OCI-LY1 (cell line): ENCODE results near the gene FTL.

Experiments used
- H2AFZ ChIP-seq: fragments of 200-600 bp; sonication (generic), shearing (Covaris generic); 2 replicates; pipeline ENCODE4 v1.6.0; 2014; ENCODE audit warnings: antibody characterized with exemption, mild to moderate bottlenecking, low read length
- H3F3A ChIP-seq: fragments of 200-600 bp; sonication (generic), shearing (Covaris generic); 2 replicates; pipeline ENCODE4 v1.6.0; 2014; ENCODE audit warnings: mild to moderate bottlenecking, antibody characterized with exemption, low read length, moderate library complexity; ENCODE audit not compliant: insufficient read depth
- H3K27ac ChIP-seq: fragments of 200-600 bp; sonication (generic); 2 replicates; pipeline ENCODE4 v1.5.1; 2014; ENCODE audit warnings: low read length, mixed run types, mild to moderate bottlenecking, low read depth; ENCODE audit not compliant: poor library complexity, severe bottlenecking
- H3K27me3 ChIP-seq: fragments of 200-600 bp; sonication (generic); 2 replicates; pipeline ENCODE4 v1.6.0; 2014; ENCODE audit warnings: antibody characterized with exemption, mild to moderate bottlenecking, low read length, moderate library complexity; ENCODE audit not compliant: insufficient read depth
- H3K36me3 ChIP-seq: fragments of 200-600 bp; sonication (generic); 2 replicates; pipeline ENCODE4 v1.6.1; 2014; ENCODE audit warnings: mild to moderate bottlenecking, antibody characterized with exemption, low read length, moderate library complexity, mixed read lengths; ENCODE audit not compliant: insufficient read depth
- H3K4me1 ChIP-seq: fragments of 200-600 bp; sonication (generic); 2 replicates; pipeline ENCODE4 v1.5.1; 2014; ENCODE audit warnings: mild to moderate bottlenecking, low read length, moderate library complexity; ENCODE audit not compliant: insufficient read depth, severe bottlenecking
- H3K4me2 ChIP-seq: fragments of 200-600 bp; sonication (generic), shearing (Covaris generic); 2 replicates; pipeline ENCODE4 v1.6.1; 2014; ENCODE audit warnings: low read length
- H3K4me3 ChIP-seq: fragments of 200-600 bp; sonication (generic); 2 replicates; pipeline ENCODE4 v1.5.1; 2014; ENCODE audit warnings: low read length, low read depth, mild to moderate bottlenecking, mixed read lengths; ENCODE audit not compliant: poor library complexity, severe bottlenecking
- H3K79me2 ChIP-seq: fragments of 200-600 bp; shearing (Covaris generic); 2 replicates; pipeline ENCODE4 v1.6.1; 2016; ENCODE audit warnings: mixed run types, low read length, mixed read lengths; ENCODE audit not compliant: insufficient read depth
- H3K9ac ChIP-seq: fragments of 200-600 bp; sonication (generic), shearing (Covaris generic); 2 replicates; pipeline ENCODE4 v1.6.1; 2014; ENCODE audit warnings: mild to moderate bottlenecking, low read length, mixed read lengths
- H3K9me2 ChIP-seq: fragments of 200-600 bp; sonication (generic), shearing (Covaris generic); 2 replicates; pipeline ENCODE4 v1.6.1; 2014; ENCODE audit warnings: low read depth, mild to moderate bottlenecking, low read length, mixed read lengths
- H3K9me3 ChIP-seq: fragments of 200-600 bp; shearing (Covaris generic); 2 replicates; pipeline ENCODE4 v1.6.1; 2014; ENCODE audit warnings: low read length, mixed read lengths
- H4K20me1 ChIP-seq: fragments of 200-600 bp; sonication (generic), shearing (Covaris generic); 2 replicates; pipeline ENCODE4 v1.6.0; 2016; ENCODE audit warnings: mild to moderate bottlenecking, low read length; ENCODE audit not compliant: insufficient read depth
- EZH2 ChIP-seq: fragments of 200-600 bp; sonication (generic), shearing (Covaris generic); IDR thresholded peaks from 2 replicates; pipeline ENCODE4 v1.8.0; 2017; ENCODE audit warnings: borderline replicate concordance, mixed run types, mild to moderate bottlenecking, antibody characterized with exemption, low read length, moderate library complexity, mixed read lengths
- TF ChIP-seq, protein P1 (sequence below): fragments of 200-600 bp; sonication (generic), shearing (Covaris generic); IDR thresholded peaks from 2 replicates; pipeline ENCODE4 v1.5.1; 2017; ENCODE audit warnings: mild to moderate bottlenecking, antibody characterized with exemption, low read length, moderate library complexity, mixed read lengths

FTL gene

DNA sequence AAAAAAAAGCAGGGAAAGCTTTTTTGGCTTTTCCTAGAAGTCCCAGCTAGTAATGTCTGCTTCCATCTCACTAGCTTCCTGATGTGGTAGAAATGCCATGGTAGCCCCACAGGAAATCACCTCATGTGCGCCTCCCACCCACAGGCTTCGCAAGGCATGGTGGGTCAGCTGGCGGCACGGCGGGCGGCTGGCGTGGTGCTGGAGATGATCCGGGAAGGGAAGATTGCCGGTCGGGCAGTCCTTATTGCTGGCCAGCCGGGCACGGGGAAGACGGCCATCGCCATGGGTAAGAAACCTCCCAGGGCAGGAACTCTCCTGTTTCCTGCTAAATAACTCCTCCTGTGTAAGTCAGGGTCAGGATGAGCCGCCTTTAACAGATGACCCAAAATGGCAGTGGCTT is 39.0 kb downstream of the FTL start:
- no peaks in the 10 kb centered on the region for H3K9me2 ChIP-seq
- no peaks in the 10 kb centered on the region for H3K27me3 ChIP-seq
- no peak overlapping the region for H3K27ac ChIP-seq
- peaks cover 74% of the 10 kb centered on the region for H3K36me3 ChIP-seq
- H3K4me2 ChIP-seq, result no peak overlapping the region
- H3K4me1 ChIP-seq, result peaks cover 5% of the 10 kb centered on the region
- no peaks in the 10 kb centered on the region for H3K9me3 ChIP-seq
- H3K4me3 ChIP-seq, result no peak overlapping the region
- H4K20me1 ChIP-seq, result no peaks in the 10 kb centered on the region
- H3K79me2 ChIP-seq, result no peaks in the 10 kb centered on the region
- no peak for TF ChIP-seq EZH2
- TF ChIP-seq, protein P1, sequence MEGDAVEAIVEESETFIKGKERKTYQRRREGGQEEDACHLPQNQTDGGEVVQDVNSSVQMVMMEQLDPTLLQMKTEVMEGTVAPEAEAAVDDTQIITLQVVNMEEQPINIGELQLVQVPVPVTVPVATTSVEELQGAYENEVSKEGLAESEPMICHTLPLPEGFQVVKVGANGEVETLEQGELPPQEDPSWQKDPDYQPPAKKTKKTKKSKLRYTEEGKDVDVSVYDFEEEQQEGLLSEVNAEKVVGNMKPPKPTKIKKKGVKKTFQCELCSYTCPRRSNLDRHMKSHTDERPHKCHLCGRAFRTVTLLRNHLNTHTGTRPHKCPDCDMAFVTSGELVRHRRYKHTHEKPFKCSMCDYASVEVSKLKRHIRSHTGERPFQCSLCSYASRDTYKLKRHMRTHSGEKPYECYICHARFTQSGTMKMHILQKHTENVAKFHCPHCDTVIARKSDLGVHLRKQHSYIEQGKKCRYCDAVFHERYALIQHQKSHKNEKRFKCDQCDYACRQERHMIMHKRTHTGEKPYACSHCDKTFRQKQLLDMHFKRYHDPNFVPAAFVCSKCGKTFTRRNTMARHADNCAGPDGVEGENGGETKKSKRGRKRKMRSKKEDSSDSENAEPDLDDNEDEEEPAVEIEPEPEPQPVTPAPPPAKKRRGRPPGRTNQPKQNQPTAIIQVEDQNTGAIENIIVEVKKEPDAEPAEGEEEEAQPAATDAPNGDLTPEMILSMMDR, result no peak
- no peak overlapping the region for H2AFZ ChIP-seq
- H3F3A ChIP-seq, result no peaks in the 10 kb centered on the region
- no peak overlapping the region for H3K9ac ChIP-seq

DNA sequence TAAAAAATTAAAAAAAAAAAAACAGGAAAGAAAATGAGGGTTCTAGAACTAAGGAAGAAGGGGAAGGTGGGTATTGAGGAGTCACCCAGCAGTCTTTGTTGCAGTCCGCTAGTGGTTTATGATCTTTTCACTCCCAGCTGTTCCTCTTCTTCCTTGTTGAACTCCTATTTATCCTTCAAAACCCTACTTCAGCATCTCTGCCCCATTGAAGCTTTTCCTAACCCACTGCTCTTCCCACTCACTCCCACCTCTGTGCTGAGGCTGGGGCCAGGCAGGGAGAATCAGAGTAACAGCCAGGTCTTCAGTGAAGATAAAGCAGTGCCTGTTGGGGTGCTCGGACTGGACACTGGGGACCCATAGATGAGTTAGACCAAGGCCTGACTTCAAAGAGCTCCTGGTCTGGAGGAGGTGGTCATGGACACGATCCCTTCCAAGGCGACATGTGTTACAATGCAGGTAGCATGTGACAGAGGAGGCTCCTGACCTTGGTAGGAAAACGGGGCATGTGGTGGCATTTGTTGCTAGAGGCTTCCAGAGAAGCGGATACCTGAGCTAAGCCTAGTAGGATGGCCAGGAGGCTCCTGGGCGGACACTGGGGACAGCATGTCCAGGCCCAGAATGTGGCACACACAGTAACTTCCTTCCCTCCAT is 40.0 kb downstream of the FTL start:
- Histone ChIP-seq H3K27me3 (no peaks in the 10 kb centered on the region), H3K9me3 (no peaks in the 10 kb centered on the region), H3K4me1 (no peaks in the 10 kb centered on the region), H3F3A (no peaks in the 10 kb centered on the region), H4K20me1 (no peaks in the 10 kb centered on the region), H3K36me3 (peaks cover 75% of the 10 kb centered on the region), H3K4me3 (no peak overlapping the region), H3K79me2 (no peaks in the 10 kb centered on the region), H3K9ac (no peak overlapping the region), H3K9me2 (no peaks in the 10 kb centered on the region), H3K27ac (no peak overlapping the region), H2AFZ (no peak overlapping the region), H3K4me2 (no peak overlapping the region)
- TF ChIP-seq, protein P1, result no peak
- TF ChIP-seq EZH2, result no peak

DNA sequence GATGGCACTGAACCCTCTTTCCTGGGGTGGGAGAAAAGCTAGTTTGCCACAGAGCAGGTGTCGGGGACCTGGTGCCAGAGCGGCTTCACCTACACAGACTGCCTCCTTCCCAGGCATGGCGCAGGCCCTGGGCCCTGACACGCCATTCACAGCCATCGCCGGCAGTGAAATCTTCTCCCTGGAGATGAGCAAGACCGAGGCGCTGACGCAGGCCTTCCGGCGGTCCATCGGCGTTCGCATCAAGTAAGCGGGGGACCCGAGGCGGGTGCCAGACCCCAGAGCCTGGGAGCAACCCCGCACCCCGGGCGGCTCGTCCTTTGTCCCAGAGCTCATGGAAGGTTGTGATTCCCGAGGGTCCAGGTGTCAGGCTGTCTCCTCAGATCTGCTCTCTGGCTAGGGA is 41.8 kb downstream of the FTL start:
- H3K27ac ChIP-seq, result no peak overlapping the region
- no peak overlapping the region for H3K4me2 ChIP-seq
- no peaks in the 10 kb centered on the region for H3K9me2 ChIP-seq
- no peaks in the 10 kb centered on the region for H3K27me3 ChIP-seq
- H2AFZ ChIP-seq, result no peak overlapping the region
- peaks cover 84% of the 10 kb centered on the region for H3K36me3 ChIP-seq
- H3K9me3 ChIP-seq, result no peaks in the 10 kb centered on the region
- TF ChIP-seq, protein P1, result no peak
- no peak for TF ChIP-seq EZH2
- no peaks in the 10 kb centered on the region for H4K20me1 ChIP-seq
- H3K9ac ChIP-seq, result no peak overlapping the region
- no peaks in the 10 kb centered on the region for H3K79me2 ChIP-seq
- H3K4me1 ChIP-seq, result no peaks in the 10 kb centered on the region
- no peaks in the 10 kb centered on the region for H3F3A ChIP-seq
- no peak overlapping the region for H3K4me3 ChIP-seq
